GM21515 (cell line): ENCODE data around the gene TMEM135.
"Not testable (repeated sequence)": the region's sequence is repeated elsewhere in the genome, so short reads cannot be mapped to it uniquely, and the experiment has no call there.

Source experiments
- ATAC-seq: cut with Tn5 transposase; IDR thresholded peaks from one replicate; pipeline ENCODE4 v1.9.1; 2021; ENCODE audit not compliant: unreplicated experiment

The TMEM135 gene

DNA sequence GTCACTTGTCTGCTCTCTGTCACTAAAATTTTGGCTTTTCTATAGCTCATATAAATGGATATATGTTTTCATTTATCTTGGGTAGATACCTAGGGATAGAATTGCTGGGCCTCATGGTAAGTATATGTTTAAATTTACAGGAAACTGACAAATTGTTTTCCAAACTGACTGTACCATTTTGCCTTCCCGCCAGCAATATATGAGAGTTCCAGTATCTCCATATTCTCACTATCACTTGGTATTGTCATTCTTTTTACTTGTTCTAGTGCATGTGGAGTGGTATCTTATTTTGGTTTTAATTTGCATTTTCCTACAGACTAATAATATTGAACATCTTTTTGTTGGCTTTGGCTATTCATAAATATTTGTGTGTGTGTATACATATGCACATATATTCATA lies 101.7 kb downstream of the TMEM135 start:
- no peak for ATAC-seq

DNA sequence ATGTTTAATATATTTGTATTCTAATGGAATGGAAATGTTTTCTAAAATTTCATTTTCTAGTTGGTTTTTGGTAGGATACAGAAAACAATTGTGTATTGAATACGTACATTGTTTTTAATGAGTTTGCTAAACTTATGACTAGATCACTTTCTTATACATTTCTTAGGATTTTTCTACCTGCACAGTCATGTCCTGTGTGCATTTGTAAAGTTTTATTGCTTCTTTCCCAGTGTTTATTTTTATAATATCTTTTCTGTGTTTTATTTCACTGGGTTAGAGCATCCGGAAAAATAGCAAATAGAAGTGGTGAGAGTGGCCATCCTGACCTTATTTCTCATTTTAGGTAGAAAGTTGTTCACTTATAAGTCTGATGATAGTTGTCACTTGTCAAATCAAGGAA lies 103.6 kb downstream of the TMEM135 start:
- no peak for ATAC-seq

DNA sequence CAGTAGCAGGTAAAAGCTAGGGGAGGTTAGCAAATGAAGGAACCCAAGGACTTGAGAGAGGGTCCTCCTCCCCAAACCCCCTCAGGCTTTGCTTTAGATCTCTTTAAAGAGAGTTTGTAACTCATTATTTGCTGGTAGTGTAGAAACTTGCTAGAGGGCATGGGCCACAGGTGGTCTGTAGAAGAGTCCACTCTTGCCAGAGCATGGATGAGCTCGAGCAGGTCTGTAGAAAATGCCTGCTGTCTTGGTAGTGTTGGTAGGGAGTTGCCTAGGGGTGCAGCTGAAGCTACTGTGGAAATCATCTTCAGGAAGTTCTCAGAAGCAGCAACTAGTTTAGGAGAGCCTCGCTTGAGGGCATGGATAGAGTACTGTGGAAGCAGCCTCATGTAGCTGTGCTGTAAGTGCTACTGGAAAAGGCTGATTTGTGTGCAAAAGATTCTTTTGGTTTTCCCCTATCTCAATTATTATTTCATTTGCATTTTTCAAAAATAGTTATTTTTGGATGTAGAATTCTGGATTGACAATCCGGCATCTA lies 104.3 kb downstream of the TMEM135 start:
- ATAC-seq = no peak

DNA sequence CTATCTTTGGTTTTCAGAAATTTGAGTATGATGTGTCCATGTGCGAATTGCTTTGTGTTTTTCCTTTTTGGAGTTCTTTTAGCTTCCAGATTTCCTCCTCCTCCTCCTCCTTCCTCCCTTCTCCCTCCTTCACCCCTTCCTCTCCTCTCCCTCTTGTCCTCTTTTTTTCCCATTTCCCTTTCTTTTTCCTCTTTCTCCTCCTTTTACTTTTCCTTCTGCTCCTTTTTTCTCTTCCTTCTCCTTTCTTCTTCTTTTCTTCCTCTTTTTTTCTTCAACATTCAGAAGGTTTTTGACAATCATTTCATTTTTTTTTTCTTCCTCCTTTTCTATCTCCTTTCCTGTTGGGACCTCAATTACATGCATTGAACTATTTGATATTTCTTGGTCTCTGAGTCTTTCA lies 104.9 kb downstream of the TMEM135 start:
- no peak for ATAC-seq

DNA sequence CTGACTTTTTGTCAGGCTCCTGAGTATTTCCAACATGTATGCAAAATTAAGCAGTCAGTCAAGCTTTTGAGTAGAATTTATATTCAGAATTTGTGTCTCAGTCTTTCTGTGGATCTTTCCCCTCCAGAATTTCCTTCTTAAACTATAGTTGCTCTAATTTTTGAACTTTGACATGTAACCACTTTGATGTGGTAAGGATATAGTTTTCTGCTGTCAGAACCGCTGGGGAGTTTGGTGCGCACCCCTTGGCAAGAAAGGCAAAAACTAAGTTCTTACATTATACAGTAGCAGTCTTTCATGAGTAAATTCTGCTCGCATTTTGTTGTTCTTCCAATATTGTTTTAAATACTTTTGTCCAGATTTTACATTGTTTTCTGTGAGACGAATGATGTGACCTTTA lies 105.9 kb downstream of the TMEM135 start:
- no peak for ATAC-seq

DNA sequence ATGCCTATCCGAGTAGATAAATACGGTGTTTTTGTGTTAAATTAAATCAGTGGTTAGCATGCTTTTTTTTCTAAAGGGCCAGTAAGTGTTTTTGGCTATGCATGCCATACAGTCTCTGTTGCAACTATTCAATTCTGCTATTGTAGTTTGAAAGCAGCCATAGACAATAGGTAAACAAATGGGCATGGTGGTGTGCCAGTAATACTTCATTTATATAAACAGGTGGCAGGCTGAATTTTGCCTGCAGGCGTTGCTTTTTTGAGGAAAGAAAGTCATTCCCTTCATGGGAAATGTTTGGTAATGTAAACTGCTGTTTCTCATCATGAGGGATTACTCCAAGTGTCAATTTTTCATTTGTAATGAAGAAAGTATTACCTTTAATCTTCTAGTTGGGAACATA lies 106.5 kb downstream of the TMEM135 start:
- no peak for ATAC-seq

GRCh38 chr11:87148749-87149148 lies 111.0 kb downstream of the TMEM135 start:
- no peak for ATAC-seq

- not testable (repeated sequence) for ATAC-seq
Observed at GRCh38 chr11:87149782-87150181, 112.0 kb downstream of the TMEM135 start.

DNA sequence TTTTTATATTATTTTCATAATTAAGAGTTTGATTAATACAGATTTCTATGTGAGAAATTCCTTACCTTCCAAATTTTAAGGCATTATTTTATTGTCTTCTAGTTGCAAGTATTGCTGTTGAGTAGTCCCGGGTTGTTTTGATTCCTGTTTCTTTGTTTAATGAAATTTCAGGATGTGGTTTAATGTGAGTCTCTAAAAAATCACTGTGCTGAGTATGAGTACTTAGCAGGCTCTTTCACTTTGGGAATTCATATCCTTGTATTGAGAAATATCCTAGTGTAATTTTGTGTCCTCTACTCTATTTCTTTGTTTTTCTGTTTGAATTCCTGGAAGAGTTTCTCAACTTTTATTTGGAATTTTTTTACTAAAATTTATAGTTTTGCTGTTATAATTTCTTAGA lies 113.2 kb downstream of the TMEM135 start:
- no peak for ATAC-seq

DNA sequence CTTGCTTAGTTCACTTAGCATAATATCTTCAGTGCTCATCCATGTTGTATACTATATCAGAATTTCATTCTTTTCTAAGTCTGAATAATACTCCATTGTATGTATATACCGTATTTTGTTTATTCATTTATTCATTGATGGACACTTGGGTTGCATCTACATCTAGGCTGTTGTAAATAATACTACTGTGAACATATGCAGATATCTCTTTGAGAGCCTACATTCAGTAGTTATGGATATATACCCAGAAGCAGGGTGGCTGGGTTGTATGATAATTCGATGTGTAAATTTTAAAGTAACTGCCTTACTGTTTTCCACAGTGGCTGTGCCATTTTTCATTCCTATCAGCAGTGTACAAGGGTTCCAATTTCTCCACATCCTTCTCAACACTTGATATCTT lies 116.5 kb downstream of the TMEM135 start:
- no peak for ATAC-seq

DNA sequence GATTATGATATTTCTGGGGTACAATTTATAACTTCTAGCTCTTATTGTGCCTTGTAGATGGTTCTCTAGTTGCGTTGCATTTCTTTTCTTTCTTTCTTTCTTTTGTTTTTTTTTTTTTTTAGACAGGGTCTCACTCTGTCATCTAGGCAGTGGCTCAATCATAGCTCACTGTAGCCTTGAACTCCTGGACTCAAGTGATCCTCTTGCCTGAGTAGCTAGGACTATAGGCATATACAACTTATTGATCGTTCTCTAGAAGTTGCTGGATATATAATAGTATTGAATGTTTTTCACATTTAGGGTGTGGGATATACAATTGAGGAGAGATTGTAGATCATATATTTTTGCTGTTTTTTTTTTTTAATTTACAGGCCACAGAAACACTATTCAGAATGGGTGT lies 119.2 kb downstream of the TMEM135 start:
- ATAC-seq = no peak

GRCh38 chr11:87169076-87169475 lies 131.3 kb downstream of the TMEM135 start:
- ATAC-seq = not testable (repeated sequence)

GRCh38 chr11:87173185-87174039 lies 135.7 kb downstream of the TMEM135 start:
- no peak for ATAC-seq

DNA sequence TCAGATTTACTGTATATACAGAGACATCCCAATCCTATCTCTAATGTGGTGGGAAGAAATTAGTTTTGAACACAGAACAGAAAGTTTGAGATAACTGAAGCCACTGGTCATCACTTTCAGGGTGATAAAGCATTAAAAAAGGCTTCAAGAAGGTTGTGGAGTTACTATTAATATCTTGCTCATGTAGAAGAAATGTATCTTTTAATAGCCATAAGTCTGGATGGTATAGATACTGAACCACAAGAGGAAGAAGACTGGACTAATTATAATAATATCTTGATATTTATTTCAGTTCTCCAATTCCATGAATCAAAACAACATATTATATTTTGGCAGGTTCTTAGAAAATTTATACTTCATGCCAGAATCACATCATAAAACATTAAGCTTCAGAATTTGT lies 137.1 kb downstream of the TMEM135 start:
- no peak for ATAC-seq

DNA sequence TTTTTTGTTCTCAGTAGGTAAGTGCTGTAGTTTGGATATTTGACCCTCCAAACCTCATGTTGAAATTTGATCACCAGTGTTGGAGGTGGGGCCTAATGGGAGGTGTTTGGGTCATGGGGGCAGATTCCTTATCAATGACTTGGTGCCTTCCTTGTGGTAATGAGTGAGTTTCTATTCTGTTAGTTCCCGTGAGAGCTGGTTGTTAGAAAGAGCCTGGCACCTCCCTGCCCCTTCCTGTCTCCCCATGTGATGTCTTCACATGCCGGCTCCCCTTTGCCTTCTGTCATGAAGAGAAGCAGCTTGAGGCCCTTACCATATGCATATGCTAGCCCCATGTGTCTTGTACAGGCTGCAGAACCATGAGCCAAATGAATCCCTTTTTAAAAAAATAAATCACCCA lies 138.3 kb downstream of the TMEM135 start:
- ATAC-seq = no peak

DNA sequence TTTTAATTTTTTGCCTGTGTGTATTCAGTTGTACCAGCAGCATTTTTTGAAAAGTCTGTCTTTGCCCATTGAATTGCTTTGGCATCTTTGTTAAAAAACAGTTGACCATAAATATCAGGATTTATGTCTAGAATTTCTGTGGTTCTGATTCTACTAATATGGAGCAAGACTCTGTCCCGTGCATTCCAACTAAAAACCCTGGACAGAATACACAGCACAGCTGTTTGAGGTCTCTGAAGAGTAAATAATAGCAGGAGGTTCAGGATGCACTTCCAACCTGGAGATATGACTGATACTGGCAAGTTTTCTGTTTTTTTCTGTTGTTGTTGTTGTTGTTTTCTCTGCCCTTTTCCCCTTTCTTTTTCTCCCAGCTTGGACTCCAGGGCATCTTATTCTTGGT lies 141.9 kb downstream of the TMEM135 start:
- ATAC-seq = no peak

- no peak for ATAC-seq
Observed at GRCh38 chr11:87180742-87181141, 143.0 kb downstream of the TMEM135 start.

DNA sequence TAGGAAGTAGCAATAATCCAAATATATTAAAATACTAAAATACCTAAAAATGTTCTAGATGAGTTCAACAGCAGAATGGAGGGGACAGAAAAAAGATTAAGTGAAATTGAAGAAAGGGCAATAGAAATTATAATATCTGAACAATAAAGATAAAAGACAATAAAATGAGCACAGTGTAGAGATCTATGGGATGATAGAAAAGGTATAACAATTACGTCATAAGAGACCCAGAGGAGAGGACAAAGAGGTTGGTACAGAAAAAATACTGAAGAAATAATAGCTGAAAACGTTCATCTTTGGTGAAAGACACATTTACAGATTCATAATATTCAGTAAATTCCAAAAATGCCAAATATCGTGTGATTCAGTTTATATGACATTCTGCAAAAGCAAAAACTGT lies 143.4 kb downstream of the TMEM135 start:
- no peak for ATAC-seq

- ATAC-seq = no peak
Observed at GRCh38 chr11:87185228-87185627, 147.5 kb downstream of the TMEM135 start.

DNA sequence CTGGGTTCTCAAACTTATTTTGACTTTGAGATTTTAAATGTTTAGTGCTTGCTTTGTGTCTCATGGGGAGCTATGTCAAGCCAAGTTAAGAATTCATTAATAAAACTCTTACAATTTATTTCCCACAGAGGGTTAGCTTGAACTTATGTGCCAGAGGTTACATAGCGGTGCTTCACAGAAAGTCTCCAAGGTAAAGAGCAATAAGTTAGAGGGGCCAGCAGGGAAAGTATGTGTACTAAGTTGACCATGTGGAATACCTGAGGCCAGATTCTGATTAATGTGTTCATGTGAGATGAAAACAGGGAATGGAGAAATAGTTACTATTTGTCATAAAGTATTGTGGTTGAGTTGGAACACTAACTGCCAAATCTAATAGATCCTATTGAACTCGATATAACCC lies 149.3 kb downstream of the TMEM135 start:
- ATAC-seq = no peak

DNA sequence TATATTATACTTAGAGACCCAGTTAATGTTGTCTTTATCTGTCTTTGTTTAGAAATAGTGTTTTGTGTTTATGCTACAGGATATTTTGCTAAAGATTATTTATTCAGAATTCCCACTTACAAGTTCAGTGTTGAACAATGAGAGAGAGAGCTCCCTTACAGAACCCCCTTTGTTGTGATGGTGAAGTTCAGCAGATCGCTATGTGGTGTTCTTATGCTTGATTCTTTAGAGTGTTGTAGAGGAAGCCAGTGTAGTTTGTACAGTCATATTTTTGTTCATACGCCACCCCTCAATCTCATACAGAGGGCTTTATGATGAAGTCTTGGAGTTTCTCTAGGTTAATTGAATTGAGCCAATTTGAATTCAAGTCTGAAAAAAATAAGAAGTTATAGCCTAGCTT lies 150.2 kb downstream of the TMEM135 start:
- no peak for ATAC-seq

- ATAC-seq = not testable (repeated sequence)
Observed at GRCh38 chr11:87188396-87188795, 150.7 kb downstream of the TMEM135 start.

GRCh38 chr11:87188921-87189320 lies 151.2 kb downstream of the TMEM135 start:
- ATAC-seq = not testable (repeated sequence)
